Endothelial cell (in vitro differentiated cells): ENCODE measurements around the gene BMP10. TPM values are rescaled to one million over a fixed set of nuclear protein-coding genes. Genes with fewer than 3 reads are reported as not detected.

Source experiments
- DNase-seq: peaks from one replicate; pipeline ENCODE4 v3.0.0; 2021; ENCODE audit warnings: low spot score
- H3K27ac Mint-ChIP-seq: one replicate; pipeline ENCODE4 v1.8.0; 2021; ENCODE audit warnings: mixed read lengths, inconsistent platforms; ENCODE audit not compliant: unreplicated experiment
- H3K27me3 Mint-ChIP-seq: one replicate; pipeline ENCODE4 v1.8.0; 2021; ENCODE audit warnings: mild to moderate bottlenecking, moderate library complexity, mixed read lengths, inconsistent platforms; ENCODE audit not compliant: unreplicated experiment
- H3K36me3 Mint-ChIP-seq: one replicate; pipeline ENCODE4 v1.8.0; 2021; ENCODE audit warnings: mild to moderate bottlenecking, low read depth, mixed read lengths, inconsistent platforms; ENCODE audit not compliant: unreplicated experiment
- H3K4me1 Mint-ChIP-seq: one replicate; pipeline ENCODE4 v1.8.0; 2021; ENCODE audit warnings: mild to moderate bottlenecking, mixed read lengths, inconsistent platforms; ENCODE audit not compliant: unreplicated experiment
- H3K4me3 Mint-ChIP-seq: one replicate; pipeline ENCODE4 v1.8.0; 2021; ENCODE audit warnings: mild to moderate bottlenecking, mixed read lengths, inconsistent platforms; ENCODE audit not compliant: unreplicated experiment
- H3K9me3 Mint-ChIP-seq: one replicate; pipeline ENCODE4 v1.8.0; 2021; ENCODE audit warnings: mixed read lengths, inconsistent platforms; ENCODE audit not compliant: unreplicated experiment
- total RNA-seq: library from RNA; stranded (reverse); fragmentation: NEBNext Ultra II Directional; extraction: Animal tissue kit (Norgen Biotek cat#: 25700); gene quantifications from one replicate; pipeline ENCODE4 v1.2.1, GENCODE V29; 2021; ENCODE audit not compliant: unreplicated experiment
- TF ChIP-seq, protein P1 (sequence below): fragments of 200-600 bp; sonication (generic); IDR thresholded peaks from one replicate; pipeline ENCODE4 v1.5.0; 2021; ENCODE audit warnings: antibody characterized with exemption; ENCODE audit not compliant: unreplicated experiment

BMP10 gene
- total RNA-seq, 1 donor from 2014 or later: not detected

DNA sequence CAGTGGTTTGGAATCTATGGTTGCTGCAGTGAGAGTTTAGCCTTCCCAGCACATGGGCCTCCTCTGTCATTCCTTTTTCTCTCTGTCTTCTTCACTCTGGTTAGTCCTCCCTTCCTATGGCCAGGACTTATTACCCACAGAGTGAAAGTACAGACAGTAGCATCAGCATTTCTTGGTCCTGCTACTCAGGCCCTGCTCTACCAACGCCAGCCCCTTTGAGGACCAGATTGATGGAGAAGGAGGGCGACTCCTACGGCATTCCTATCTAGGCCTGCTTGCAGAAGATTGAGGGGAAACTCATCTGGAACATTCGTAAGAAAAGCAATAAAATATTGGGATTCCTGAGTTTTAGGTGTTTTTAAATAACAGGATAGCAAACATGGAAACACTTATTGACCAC is 43.5 kb downstream of the BMP10 start:
- TF ChIP-seq, protein P1, sequence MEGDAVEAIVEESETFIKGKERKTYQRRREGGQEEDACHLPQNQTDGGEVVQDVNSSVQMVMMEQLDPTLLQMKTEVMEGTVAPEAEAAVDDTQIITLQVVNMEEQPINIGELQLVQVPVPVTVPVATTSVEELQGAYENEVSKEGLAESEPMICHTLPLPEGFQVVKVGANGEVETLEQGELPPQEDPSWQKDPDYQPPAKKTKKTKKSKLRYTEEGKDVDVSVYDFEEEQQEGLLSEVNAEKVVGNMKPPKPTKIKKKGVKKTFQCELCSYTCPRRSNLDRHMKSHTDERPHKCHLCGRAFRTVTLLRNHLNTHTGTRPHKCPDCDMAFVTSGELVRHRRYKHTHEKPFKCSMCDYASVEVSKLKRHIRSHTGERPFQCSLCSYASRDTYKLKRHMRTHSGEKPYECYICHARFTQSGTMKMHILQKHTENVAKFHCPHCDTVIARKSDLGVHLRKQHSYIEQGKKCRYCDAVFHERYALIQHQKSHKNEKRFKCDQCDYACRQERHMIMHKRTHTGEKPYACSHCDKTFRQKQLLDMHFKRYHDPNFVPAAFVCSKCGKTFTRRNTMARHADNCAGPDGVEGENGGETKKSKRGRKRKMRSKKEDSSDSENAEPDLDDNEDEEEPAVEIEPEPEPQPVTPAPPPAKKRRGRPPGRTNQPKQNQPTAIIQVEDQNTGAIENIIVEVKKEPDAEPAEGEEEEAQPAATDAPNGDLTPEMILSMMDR: no peak
- H3K36me3 Mint-ChIP-seq: no peaks in the 10 kb centered on the region
- H3K4me1 Mint-ChIP-seq: peaks cover 13% of the 10 kb centered on the region
- DNase-seq: no peak
- H3K27me3 Mint-ChIP-seq: peaks cover 2% of the 10 kb centered on the region
- H3K4me3 Mint-ChIP-seq: no peak overlapping the region
- H3K9me3 Mint-ChIP-seq: no peaks in the 10 kb centered on the region
- H3K27ac Mint-ChIP-seq: no peak overlapping the region

DNA sequence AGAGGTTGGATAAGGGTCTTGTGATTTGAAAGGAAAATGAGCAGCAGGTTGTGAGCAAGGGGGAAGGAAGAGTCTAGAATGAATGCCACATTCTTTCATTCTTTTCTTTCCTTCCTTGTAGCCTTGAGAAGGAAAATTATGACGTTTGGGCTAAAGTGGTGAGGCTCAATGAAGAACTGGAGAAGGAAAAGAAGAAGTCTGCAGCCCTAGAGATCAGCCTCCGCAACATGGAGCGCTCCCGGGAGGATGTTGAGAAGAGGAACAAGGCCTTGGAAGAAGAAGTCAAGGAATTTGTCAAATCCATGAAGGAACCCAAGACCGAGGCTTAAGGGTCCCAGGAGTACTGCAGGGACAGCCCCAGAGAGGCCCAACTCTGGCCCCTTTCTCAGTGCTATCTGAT is 45.3 kb downstream of the BMP10 start:
- H3K27ac Mint-ChIP-seq: no peak overlapping the region
- H3K36me3 Mint-ChIP-seq: no peaks in the 10 kb centered on the region
- peaks cover 2% of the 10 kb centered on the region for H3K27me3 Mint-ChIP-seq
- H3K9me3 Mint-ChIP-seq: no peaks in the 10 kb centered on the region
- H3K4me1 Mint-ChIP-seq: peaks cover 12% of the 10 kb centered on the region
- TF ChIP-seq, protein P1: no peak
- no peak overlapping the region for H3K4me3 Mint-ChIP-seq
- DNase-seq: no peak

DNA sequence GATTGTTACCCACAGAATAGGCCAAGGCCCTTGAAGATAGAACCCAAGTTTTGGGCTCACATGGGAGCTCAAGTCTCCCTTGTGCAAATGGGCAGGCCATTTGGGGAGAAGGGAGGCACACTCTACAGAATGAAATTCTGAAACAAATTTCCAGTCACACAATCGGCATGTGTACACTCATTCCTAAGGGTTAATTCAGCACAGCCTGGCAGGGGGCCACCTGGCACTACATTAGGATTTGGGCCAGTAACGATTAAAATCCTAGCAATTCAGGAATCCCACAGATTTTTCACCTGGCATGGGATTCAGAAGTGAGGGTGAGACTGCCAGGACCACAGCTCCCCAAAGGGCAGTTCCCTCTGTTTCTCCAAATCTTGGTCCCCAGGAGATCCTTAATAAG is 46.4 kb downstream of the BMP10 start:
- Mint-ChIP-seq H3K4me1 (peaks cover 12% of the 10 kb centered on the region), H3K36me3 (no peaks in the 10 kb centered on the region), H3K9me3 (no peaks in the 10 kb centered on the region), H3K27ac (no peak overlapping the region), H3K4me3 (no peak overlapping the region), H3K27me3 (peaks cover 2% of the 10 kb centered on the region)
- TF ChIP-seq, protein P1: no peak
- DNase-seq: no peak

DNA sequence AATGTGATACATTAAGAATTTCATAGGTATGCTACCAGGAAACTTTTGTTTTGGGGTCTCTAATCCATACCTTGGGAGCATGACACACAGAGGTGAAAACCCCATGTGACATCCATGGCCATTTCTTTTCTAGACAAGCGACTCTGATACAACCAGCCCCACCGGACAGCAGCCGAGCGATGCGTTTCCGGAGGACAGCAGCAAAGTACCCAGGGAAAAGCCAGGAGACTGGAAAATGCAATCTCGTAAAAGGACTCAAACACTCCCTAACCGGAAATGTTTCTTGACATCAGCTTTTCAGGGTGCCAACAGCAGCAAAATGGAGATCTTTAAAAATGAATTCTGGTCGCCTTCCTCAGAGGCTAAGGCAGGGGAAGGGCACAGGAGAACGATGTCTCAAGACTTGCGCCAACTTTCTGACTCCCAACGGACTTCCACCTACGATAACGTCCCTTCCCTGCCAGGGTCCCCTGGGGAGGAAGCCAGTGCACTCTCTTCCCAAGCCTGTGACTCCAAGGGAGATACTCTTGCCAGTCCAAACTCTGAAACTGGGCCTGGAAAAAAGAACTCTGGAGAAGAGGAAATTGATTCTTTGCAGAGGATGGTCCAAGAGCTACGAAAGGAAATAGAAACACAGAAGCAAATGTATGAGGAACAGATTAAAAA is 48.9 kb downstream of the BMP10 start:
- H3K9me3 Mint-ChIP-seq: no peaks in the 10 kb centered on the region
- H3K36me3 Mint-ChIP-seq: peaks cover 4% of the 10 kb centered on the region
- no peak for DNase-seq
- no peak overlapping the region for H3K27ac Mint-ChIP-seq
- peaks cover 11% of the 10 kb centered on the region for H3K4me1 Mint-ChIP-seq
- TF ChIP-seq, protein P1: no peak
- peaks cover 5% of the 10 kb centered on the region for H3K27me3 Mint-ChIP-seq
- H3K4me3 Mint-ChIP-seq: no peak overlapping the region

DNA sequence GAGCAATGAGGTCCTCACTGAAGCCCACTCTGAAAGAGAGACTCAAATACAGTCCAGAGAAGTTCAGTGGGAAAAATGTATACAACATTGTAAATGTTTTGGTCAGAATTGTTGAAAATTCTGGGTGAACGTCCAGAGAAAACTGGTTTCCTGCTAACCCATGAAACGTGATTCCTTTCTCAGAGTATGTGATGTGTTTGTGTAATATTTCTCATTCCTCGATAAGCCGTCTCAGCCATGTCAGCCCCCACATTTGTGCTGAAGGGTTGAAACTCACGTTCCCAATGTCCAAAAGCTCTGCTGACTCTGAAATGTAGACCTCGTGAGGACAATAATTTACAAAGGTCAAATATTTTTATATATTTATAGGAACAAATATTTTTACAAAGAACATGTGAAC is 51.6 kb downstream of the BMP10 start:
- Mint-ChIP-seq H3K36me3 (peaks cover 7% of the 10 kb centered on the region), H3K9me3 (no peaks in the 10 kb centered on the region), H3K27ac (no peak overlapping the region), H3K27me3 (peaks cover 3% of the 10 kb centered on the region), H3K4me3 (no peak overlapping the region), H3K4me1 (peaks cover 15% of the 10 kb centered on the region)
- TF ChIP-seq, protein P1: no peak
- no peak for DNase-seq
